ENCODE measurements around the gene BCAS1.

DNA sequence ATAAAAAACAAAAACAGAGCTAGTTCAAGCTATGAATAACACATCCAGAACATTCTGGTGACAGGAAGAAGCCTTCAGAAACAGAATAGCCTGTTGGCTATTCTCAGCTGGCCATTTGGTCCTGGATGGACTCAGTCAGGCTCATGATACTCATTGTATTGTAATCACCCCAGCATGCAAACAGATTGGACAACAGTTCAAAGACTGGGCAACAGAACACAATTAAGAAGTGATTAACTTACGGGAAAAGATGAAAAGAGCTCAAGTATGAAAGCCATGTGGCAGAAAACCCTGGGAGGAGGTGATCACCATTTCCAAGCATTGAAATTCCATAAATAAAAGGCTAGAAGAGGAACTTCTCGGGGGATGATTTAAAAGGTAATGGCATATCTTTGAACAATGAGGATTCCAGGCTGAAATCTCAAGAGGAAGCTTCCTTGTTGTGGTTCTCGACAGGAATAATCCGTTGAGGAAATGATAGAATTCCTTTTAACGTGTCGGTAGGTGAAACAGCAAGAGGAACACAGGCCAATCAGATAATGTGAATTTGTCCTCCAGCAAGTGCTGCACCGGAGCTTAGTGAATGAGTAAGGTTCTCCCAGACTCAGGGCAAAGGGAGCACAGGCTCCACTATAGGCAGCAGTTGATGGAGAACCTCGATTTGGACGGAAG is 172.4 kb downstream of the BCAS1 start:
- TF ChIP-seq POLR2A (IDR thresholded peaks at IDR 0.05): no peak
- TF ChIP-seq, protein P1, sequence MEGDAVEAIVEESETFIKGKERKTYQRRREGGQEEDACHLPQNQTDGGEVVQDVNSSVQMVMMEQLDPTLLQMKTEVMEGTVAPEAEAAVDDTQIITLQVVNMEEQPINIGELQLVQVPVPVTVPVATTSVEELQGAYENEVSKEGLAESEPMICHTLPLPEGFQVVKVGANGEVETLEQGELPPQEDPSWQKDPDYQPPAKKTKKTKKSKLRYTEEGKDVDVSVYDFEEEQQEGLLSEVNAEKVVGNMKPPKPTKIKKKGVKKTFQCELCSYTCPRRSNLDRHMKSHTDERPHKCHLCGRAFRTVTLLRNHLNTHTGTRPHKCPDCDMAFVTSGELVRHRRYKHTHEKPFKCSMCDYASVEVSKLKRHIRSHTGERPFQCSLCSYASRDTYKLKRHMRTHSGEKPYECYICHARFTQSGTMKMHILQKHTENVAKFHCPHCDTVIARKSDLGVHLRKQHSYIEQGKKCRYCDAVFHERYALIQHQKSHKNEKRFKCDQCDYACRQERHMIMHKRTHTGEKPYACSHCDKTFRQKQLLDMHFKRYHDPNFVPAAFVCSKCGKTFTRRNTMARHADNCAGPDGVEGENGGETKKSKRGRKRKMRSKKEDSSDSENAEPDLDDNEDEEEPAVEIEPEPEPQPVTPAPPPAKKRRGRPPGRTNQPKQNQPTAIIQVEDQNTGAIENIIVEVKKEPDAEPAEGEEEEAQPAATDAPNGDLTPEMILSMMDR (IDR thresholded peaks at IDR 0.05): no peak
